ENCODE measurements around the gene SLC9A1.
"Not testable (repeated sequence)": the region's sequence is repeated elsewhere in the genome, so short reads cannot be mapped to it uniquely, and the experiment has no call there.

The SLC9A1 gene

DNA sequence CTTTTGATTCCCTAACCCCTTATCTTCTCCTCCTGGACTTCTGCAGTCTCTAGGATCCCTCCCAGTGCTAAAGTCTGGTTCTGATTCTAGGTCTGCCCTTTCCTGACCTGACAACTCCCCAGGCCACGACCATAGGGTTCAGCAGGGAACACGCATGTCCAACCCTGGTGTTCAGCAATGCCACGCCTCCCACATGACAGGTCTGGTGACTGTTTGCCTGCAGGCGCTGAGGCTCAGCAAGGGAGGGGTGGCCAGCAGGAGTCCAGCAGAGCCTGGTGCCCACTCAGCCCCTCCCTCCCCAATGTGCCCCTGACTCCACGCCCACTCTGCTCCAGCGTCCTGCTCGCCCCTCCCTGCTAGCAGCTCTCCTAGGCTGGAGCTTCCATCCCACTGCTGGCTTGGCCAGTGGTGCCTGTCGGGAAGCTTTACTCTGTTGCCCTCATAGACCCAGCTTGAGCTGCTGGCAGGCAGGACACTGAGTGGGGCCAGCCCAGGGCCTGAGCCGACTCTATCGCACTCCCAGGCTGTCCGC lies 17.3 kb downstream of the SLC9A1 start:
- H3K9ac ChIP-seq (ENCODE audit: low read length), result no peak overlapping the region
- H3K4me3 ChIP-seq (ENCODE audit: low read length), result no peak overlapping the region
- no peaks in the 10 kb centered on the region for H3K36me3 ChIP-seq (ENCODE audit: control insufficient read depth, insufficient read depth, low read length)
- H3K27ac ChIP-seq (ENCODE audit: low read depth, low read length), result no peak overlapping the region
- peaks cover 9% of the 10 kb centered on the region for H3K4me1 ChIP-seq (ENCODE audit: control insufficient read depth, insufficient read depth, low read length)
- no peaks in the 10 kb centered on the region for H3K27me3 ChIP-seq (ENCODE audit: control insufficient read depth, insufficient read depth, low read length)

DNA sequence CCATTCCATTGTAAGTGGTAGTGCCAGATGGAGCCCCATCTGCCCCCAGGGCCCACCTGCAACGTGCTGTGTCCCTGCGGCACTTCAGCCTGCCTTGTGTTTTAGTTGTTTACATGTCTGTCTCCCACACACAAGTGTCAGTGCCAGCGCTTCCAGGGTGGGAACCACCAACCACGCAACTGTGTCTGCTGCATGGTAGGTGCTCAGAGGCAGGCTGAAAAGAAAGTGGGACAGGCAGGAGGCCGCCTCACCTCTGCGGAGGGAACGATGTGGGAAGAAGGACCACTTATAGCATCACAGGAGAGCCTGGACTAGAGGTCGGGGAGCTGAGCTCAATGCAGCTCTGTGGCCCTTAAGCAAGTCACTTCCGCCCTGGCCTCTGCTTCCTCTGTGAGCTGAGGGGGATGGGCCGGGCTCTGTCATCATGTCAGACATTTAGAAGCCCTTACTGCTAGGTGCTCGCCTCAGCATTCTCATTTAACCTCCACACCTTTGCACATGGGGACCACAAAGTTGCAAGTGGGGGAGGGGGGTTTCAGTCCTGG lies 17.9 kb downstream of the SLC9A1 start:
- Histone ChIP-seq H3K4me1 (ENCODE audit: control insufficient read depth, insufficient read depth, low read length) (peaks cover 9% of the 10 kb centered on the region), H3K27ac (ENCODE audit: low read depth, low read length) (no peak overlapping the region), H3K9ac (ENCODE audit: low read length) (no peak overlapping the region), H3K36me3 (ENCODE audit: control insufficient read depth, insufficient read depth, low read length) (no peaks in the 10 kb centered on the region), H3K27me3 (ENCODE audit: control insufficient read depth, insufficient read depth, low read length) (no peaks in the 10 kb centered on the region), H3K4me3 (ENCODE audit: low read length) (no peak overlapping the region)

DNA sequence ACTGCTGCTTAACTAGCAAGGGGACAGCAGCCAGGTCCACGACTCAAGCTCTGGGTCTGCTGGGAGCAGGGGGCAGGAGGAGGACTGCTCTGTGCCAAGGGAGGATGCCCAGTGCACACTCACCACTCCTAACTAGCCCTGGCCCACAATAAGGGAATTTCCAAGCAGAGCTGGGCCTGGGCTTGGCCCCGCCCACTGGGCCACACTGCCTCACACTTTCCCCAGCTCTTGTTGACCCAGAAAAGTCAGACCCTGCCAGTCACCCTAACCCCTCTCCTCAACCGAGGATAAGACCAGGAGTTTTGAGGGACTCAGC lies 18.7 kb downstream of the SLC9A1 start:
- Histone ChIP-seq H3K36me3 (ENCODE audit: control insufficient read depth, insufficient read depth, low read length) (no peaks in the 10 kb centered on the region), H3K4me1 (ENCODE audit: control insufficient read depth, insufficient read depth, low read length) (peaks cover 6% of the 10 kb centered on the region), H3K4me3 (ENCODE audit: low read length) (no peak overlapping the region), H3K27ac (ENCODE audit: low read depth, low read length) (no peak overlapping the region), H3K9ac (ENCODE audit: low read length) (no peak overlapping the region), H3K27me3 (ENCODE audit: control insufficient read depth, insufficient read depth, low read length) (no peaks in the 10 kb centered on the region)

DNA sequence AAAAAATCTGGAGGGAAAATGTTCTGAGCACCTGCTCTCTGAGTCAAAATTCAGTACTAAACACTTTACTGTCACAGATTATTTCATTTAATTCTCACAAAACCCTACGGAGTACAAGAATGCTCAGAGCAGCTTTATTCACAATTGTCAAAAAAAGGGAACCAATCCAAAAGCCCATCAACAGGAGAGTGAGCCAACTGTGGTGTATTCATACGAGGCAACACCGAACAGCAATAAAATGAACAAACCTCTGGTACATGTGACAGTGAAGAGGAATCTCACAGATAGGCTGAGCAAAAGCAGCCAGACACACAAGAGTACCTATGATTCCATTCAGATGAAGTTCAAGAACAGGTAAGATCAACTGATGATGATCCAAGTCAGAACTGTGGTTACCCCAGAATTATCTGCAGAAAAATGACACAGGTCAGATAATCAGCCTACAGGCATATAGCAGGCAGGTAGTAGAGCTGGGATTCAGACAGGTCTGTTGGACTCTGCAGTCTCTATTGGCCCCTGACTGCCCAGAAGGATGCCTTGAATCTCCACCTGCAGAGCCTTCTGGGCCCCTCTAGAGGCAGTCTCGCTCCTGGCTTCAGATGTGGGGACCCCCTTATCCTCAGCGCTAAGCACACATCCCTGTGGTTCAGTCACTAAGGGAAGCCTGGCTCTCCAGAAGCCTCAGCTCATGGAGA lies 19.2 kb downstream of the SLC9A1 start:
- no peak overlapping the region for H3K4me3 ChIP-seq (ENCODE audit: low read length)
- H3K4me1 ChIP-seq (ENCODE audit: control insufficient read depth, insufficient read depth, low read length), result peaks cover 6% of the 10 kb centered on the region
- no peaks in the 10 kb centered on the region for H3K36me3 ChIP-seq (ENCODE audit: control insufficient read depth, insufficient read depth, low read length)
- H3K27me3 ChIP-seq (ENCODE audit: control insufficient read depth, insufficient read depth, low read length), result no peaks in the 10 kb centered on the region
- no peak overlapping the region for H3K27ac ChIP-seq (ENCODE audit: low read depth, low read length)
- no peak overlapping the region for H3K9ac ChIP-seq (ENCODE audit: low read length)

DNA sequence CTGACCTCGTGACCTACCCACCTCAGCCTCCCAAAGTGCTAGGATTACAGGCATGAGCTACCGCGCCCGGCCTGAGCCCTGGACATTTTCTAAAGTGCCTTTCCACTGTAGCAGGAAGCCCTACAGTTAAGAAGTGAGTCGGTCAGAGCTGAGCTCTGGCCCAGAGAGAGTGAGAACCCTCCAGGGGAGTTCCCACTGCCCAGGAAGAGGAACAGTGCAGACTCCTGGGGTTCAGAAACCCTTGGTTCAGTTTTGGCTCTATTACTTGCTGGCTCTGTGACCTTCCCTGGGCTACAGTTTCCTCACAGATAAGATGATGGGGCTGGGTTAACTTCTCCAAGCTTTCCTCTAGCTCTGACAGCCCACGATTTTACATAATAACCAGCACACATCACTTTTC lies 20.9 kb downstream of the SLC9A1 start:
- Histone ChIP-seq H3K27me3 (ENCODE audit: control insufficient read depth, insufficient read depth, low read length) (no peaks in the 10 kb centered on the region), H3K27ac (ENCODE audit: low read depth, low read length) (no peak overlapping the region), H3K36me3 (ENCODE audit: control insufficient read depth, insufficient read depth, low read length) (no peaks in the 10 kb centered on the region), H3K4me3 (ENCODE audit: low read length) (no peak overlapping the region), H3K4me1 (ENCODE audit: control insufficient read depth, insufficient read depth, low read length) (peaks cover 6% of the 10 kb centered on the region), H3K9ac (ENCODE audit: low read length) (no peak overlapping the region)

DNA sequence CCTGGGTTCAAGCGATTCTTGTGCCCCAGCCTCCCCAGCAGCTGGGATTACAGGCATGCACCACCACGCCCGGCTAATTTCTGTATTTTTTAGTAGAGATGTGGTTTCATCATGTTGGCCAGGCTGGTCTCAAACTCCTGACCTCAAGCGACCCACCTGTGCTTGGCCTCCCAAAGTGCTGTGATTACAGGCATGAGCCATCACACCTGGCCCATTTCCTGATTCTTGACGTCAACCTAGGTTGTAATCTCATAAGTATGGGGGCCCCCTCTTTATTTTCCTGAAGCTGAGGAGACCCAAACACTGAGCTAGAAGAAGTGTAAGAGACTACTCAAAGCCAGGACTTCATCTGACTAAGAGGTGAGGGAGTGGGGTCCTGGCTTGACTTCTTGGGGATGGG lies 21.8 kb downstream of the SLC9A1 start:
- H3K9ac ChIP-seq (ENCODE audit: low read length), result no peak overlapping the region

DNA sequence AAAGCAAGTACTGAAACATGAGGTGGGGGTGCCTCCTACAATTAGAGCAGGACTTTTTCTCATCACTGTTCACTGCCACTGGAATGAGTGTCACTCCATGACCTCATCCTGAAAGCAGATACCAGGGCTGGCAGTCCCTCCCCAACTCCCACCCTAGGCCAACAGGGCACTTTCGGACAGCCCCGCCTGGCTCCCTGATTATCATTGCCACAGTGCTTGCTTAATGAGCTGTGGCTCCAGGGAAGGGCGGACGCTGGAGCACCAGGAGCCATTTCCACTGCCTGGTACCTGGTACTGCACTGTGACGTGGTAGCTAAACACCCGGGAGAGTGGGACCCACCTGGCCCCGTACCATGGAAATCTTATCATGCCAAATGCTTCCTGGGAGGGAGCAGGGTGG lies 22.3 kb downstream of the SLC9A1 start:
- Histone ChIP-seq H3K27ac (ENCODE audit: low read depth, low read length) (no peak overlapping the region), H3K27me3 (ENCODE audit: control insufficient read depth, insufficient read depth, low read length) (no peaks in the 10 kb centered on the region), H3K4me3 (ENCODE audit: low read length) (no peak overlapping the region), H3K36me3 (ENCODE audit: control insufficient read depth, insufficient read depth, low read length) (no peaks in the 10 kb centered on the region), H3K4me1 (ENCODE audit: control insufficient read depth, insufficient read depth, low read length) (peaks cover 6% of the 10 kb centered on the region), H3K9ac (ENCODE audit: low read length) (no peak overlapping the region)

More for the DNA sequence above, 21.8 kb downstream of the SLC9A1 start:
- Histone ChIP-seq H3K27ac (ENCODE audit: low read depth, low read length) (no peak overlapping the region), H3K4me1 (ENCODE audit: control insufficient read depth, insufficient read depth, low read length) (peaks cover 6% of the 10 kb centered on the region), H3K27me3 (ENCODE audit: control insufficient read depth, insufficient read depth, low read length) (no peaks in the 10 kb centered on the region), H3K4me3 (ENCODE audit: low read length) (no peak overlapping the region), H3K36me3 (ENCODE audit: control insufficient read depth, insufficient read depth, low read length) (no peaks in the 10 kb centered on the region)

DNA sequence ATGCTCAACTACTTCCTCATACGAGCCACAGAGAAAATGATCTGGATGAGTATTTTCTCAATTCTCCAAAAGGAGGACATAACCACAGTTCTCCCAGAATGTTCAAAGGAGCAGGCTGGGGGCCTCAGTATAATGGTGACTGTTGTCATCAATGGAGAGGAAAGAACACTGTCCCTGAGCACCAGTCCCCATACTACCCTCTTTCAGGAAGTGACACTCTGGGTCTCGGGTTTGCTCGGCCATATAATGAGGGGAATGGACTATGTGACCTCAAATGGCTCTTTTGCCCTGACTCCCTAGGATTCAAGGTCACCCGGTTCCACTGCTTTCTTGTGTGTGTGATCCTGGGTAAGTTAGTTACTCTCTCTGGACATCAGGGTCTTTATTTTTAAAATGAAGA lies 22.8 kb downstream of the SLC9A1 start:
- H3K27me3 ChIP-seq (ENCODE audit: control insufficient read depth, insufficient read depth, low read length), result no peaks in the 10 kb centered on the region
- H3K4me3 ChIP-seq (ENCODE audit: low read length), result no peak overlapping the region
- no peaks in the 10 kb centered on the region for H3K36me3 ChIP-seq (ENCODE audit: control insufficient read depth, insufficient read depth, low read length)
- no peak overlapping the region for H3K9ac ChIP-seq (ENCODE audit: low read length)
- H3K4me1 ChIP-seq (ENCODE audit: control insufficient read depth, insufficient read depth, low read length), result peaks cover 6% of the 10 kb centered on the region
- no peak overlapping the region for H3K27ac ChIP-seq (ENCODE audit: low read depth, low read length)

DNA sequence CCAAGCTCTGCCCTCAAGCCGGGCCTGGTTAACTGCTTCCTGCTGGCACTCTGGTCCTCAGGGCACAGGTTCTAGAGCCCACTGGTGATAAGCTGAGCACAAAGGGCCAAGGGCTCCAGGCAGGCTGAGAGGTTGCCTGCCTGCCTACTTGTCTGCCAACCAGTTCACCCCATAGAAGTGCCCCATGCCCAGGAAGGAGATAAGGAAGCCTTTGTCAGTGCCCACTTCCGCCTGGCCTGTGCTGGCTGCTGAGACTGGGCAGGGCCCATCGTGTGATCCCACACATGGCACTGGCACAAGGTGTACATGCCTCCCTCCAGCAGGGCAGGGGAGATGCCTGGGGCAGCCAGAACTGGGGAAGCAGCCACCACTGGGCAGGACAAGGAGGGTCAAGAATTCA lies 24.1 kb downstream of the SLC9A1 start:
- H3K4me3 ChIP-seq (ENCODE audit: low read length), result no peak overlapping the region
- no peaks in the 10 kb centered on the region for H3K4me1 ChIP-seq (ENCODE audit: control insufficient read depth, insufficient read depth, low read length)
- no peak overlapping the region for H3K27ac ChIP-seq (ENCODE audit: low read depth, low read length)
- no peak overlapping the region for H3K9ac ChIP-seq (ENCODE audit: low read length)
- no peaks in the 10 kb centered on the region for H3K36me3 ChIP-seq (ENCODE audit: control insufficient read depth, insufficient read depth, low read length)
- H3K27me3 ChIP-seq (ENCODE audit: control insufficient read depth, insufficient read depth, low read length), result no peaks in the 10 kb centered on the region

DNA sequence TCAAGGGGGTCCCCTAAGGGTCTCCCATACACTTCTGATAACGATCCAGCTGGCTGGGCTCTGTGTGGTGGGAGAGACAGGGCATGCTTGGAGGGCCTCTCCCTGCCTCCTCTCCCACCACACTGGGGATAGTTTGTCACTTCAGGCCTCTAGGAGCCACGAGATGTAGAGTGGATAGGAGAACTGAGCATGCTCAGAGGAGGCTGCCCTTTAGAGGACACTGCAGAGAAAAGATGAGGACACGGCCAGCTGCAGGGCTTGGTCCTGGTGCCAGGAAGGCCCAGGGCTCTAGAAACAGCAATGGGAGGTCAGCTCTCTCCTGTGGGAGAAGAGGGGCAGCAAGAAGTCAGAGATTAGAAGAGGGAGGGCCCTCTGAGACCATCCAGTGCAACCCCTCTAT lies 25.7 kb downstream of the SLC9A1 start:
- H3K27ac ChIP-seq (ENCODE audit: low read depth, low read length), result no peak overlapping the region
- no peak overlapping the region for H3K4me3 ChIP-seq (ENCODE audit: low read length)
- H3K36me3 ChIP-seq (ENCODE audit: control insufficient read depth, insufficient read depth, low read length), result no peaks in the 10 kb centered on the region
- H3K9ac ChIP-seq (ENCODE audit: low read length), result no peak overlapping the region
- H3K4me1 ChIP-seq (ENCODE audit: control insufficient read depth, insufficient read depth, low read length), result no peaks in the 10 kb centered on the region
- H3K27me3 ChIP-seq (ENCODE audit: control insufficient read depth, insufficient read depth, low read length), result no peaks in the 10 kb centered on the region

DNA sequence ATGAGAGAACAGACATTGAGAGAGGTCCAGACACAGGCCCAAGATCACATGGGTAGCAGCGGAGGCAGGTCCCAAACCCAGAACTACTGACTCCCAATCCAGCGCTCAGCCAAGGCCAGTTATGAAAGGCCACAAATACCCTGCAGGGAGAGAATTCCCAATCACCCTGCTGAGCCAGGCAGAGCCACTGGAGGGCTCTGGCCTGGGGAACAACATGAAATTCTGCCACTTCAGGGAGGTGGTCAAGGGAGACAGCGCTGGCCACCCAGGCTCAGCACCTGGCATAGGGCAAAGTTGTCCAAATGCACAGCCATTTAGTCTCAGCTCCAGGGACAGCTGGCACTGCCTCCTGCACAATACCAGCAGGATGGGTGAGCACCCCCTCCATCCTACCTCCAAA lies 27.5 kb downstream of the SLC9A1 start:
- no peaks in the 10 kb centered on the region for H3K36me3 ChIP-seq (ENCODE audit: control insufficient read depth, insufficient read depth, low read length)
- no peak overlapping the region for H3K4me3 ChIP-seq (ENCODE audit: low read length)
- H3K27ac ChIP-seq (ENCODE audit: low read depth, low read length), result no peak overlapping the region
- H3K9ac ChIP-seq (ENCODE audit: low read length), result no peak overlapping the region
- H3K27me3 ChIP-seq (ENCODE audit: control insufficient read depth, insufficient read depth, low read length), result no peaks in the 10 kb centered on the region
- H3K4me1 ChIP-seq (ENCODE audit: control insufficient read depth, insufficient read depth, low read length), result peaks cover 3% of the 10 kb centered on the region

DNA sequence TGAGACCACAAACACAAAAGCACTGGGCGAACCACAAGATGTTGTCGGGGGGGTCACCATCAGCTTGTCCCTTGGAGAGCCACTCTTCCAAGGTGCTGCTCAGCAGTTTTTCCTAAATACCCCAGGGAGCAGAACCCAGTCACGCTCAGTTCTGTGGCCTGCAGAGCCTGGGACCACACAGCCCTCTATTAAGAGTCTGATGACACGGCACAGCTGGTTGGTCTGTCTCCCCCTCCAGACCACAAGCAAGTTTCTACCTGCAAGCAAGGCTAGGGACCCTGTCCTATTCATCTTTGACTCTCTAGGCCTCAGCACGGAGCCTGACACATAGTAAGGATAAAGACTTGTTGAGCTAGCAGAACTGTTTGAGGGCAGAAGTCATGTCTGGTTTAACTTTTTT lies 28.5 kb downstream of the SLC9A1 start:
- Histone ChIP-seq H3K27me3 (ENCODE audit: control insufficient read depth, insufficient read depth, low read length) (no peaks in the 10 kb centered on the region), H3K27ac (ENCODE audit: low read depth, low read length) (no peak overlapping the region), H3K36me3 (ENCODE audit: control insufficient read depth, insufficient read depth, low read length) (no peaks in the 10 kb centered on the region), H3K9ac (ENCODE audit: low read length) (no peak overlapping the region), H3K4me1 (ENCODE audit: control insufficient read depth, insufficient read depth, low read length) (peaks cover 11% of the 10 kb centered on the region), H3K4me3 (ENCODE audit: low read length) (no peak overlapping the region)

DNA sequence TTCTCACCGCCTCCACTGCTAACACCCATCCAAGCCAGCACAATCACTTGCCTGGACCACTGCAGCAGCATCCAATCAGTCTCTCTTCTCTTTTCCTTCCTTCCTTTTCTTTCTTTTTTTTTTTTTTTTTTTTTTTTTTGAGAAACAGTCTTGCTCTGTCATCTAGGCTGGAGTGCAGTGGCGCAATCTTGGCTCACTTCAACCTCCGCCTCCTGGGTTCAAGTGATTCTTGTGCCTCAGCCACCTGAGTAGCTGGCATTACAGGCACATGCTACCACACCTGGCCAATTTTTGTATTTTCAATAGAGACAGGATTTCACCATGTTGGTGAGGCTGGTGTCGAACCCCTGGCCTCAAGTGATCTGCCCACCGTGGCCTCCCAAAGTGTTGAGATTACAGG lies 29.8 kb downstream of the SLC9A1 start:
- not testable (repeated sequence) for H3K4me3 ChIP-seq (ENCODE audit: low read length); H3K9ac ChIP-seq (ENCODE audit: low read length); H3K36me3 ChIP-seq (ENCODE audit: control insufficient read depth, insufficient read depth, low read length); H3K27me3 ChIP-seq (ENCODE audit: control insufficient read depth, insufficient read depth, low read length); H3K27ac ChIP-seq (ENCODE audit: low read depth, low read length)
- H3K4me1 ChIP-seq (ENCODE audit: control insufficient read depth, insufficient read depth, low read length), result peaks cover 16% of the 10 kb centered on the region
